GM12878 (cell line): ENCODE results near the gene NUP210. TPM values are rescaled to one million over a fixed set of nuclear protein-coding genes. Genes with fewer than 3 reads are reported as not detected.

Source experiments
- ATAC-seq: fragments of 200-7000 bp; cut with Tn5 transposase; 3 replicates; pipeline ENCODE4 v1.9.1; 2020; ENCODE audit warnings: mild to moderate bottlenecking, moderate library complexity
- BruUV-seq: library from RNA; stranded (reverse); fragments of 400-500 nt; replicated peaks from 2 replicates; lab custom pipeline; 2021; lab: Mats Ljungman, UMichigan
- CTCF ChIA-PET: fragments of 300-600 bp; sonication (Branson Sonifier 250); formaldehyde crosslinking; extraction: SDS; loops from one replicate; lab custom pipeline; 2021; ENCODE audit warnings: inconsistent platforms; lab: Yijun Ruan, JAX
- POLR2A ChIA-PET: fragments of 350-600 bp; formaldehyde crosslinking; extraction: SDS; loops from one replicate; lab custom pipeline; 2021; ENCODE audit warnings: inconsistent platforms; lab: Charles Lee
- RAD21 ChIA-PET: fragments of 300-600 bp; sonication (Branson Sonifier 250); formaldehyde crosslinking; loops from one replicate; lab custom pipeline; 2023; ENCODE audit warnings: antibody characterized with exemption; ENCODE audit not compliant: unreplicated experiment; lab: Charles Lee
- SMC1A ChIA-PET: fragments of 300-600 bp; sonication (Branson Sonifier 250); formaldehyde crosslinking; loops from one replicate; lab custom pipeline; 2023; ENCODE audit not compliant: unreplicated experiment, uncharacterized antibody; lab: Charles Lee
- DNase-seq: peaks from one replicate; pipeline ENCODE4 v3.0.0-alpha.2; 2011; ENCODE audit warnings: low read depth, low spot score
- FAIRE-seq: peaks from 3 replicates; lab custom pipeline; 2011; peaks lifted over from hg19 to GRCh38; lab: Jason Lieb, UNC
- H2AFZ ChIP-seq: 2 replicates; pipeline ENCODE4 v1.6.0; 2011; ENCODE audit warnings: low read depth, low read length, control low read depth; ENCODE audit not compliant: control insufficient read depth
- H3K27ac ChIP-seq: 2 replicates; pipeline ENCODE4 v1.5.1; 2011; ENCODE audit warnings: control low read depth; ENCODE audit not compliant: control insufficient read depth, insufficient read depth
- H3K27me3 ChIP-seq, 2 experiments: replicated peaks in 1 of 2; 2 replicates each; pipeline versions ENCODE4 v1.6.0 to v1.6.1; 2011; ENCODE audit warnings: low read length in 1 of 2; ENCODE audit not compliant: control insufficient read depth in 2 of 2, insufficient read depth in 2 of 2
- H3K36me3 ChIP-seq, 2 experiments: 2 replicates each; pipeline ENCODE4 v1.5.1; 2011; ENCODE audit warnings: low read length in 1 of 2; ENCODE audit not compliant: control insufficient read depth in 2 of 2, insufficient read depth in 2 of 2
- H3K4me1 ChIP-seq: 2 replicates; pipeline ENCODE4 v1.6.1; 2011; ENCODE audit warnings: mild to moderate bottlenecking, low read length, moderate library complexity, mixed read lengths; ENCODE audit not compliant: control insufficient read depth, insufficient read depth
- H3K4me2 ChIP-seq: 2 replicates; pipeline ENCODE4 v1.6.0; 2011; ENCODE audit warnings: control low read depth; ENCODE audit not compliant: control insufficient read depth, insufficient read depth
- H3K4me3 ChIP-seq: fragments of 200-600 bp; sonication (generic); 2 replicates; pipeline ENCODE4 v1.5.1; 2016
- H3K79me2 ChIP-seq: 2 replicates; pipeline ENCODE4 v1.6.0; 2011; ENCODE audit warnings: low read length; ENCODE audit not compliant: control insufficient read depth, insufficient read depth
- H3K9ac ChIP-seq: 2 replicates; pipeline ENCODE4 v1.8.0; 2011; ENCODE audit warnings: low read length, control low read depth, mixed read lengths; ENCODE audit not compliant: control insufficient read depth, insufficient read depth
- H3K9me3 ChIP-seq: replicated peaks from 3 replicates; pipeline ENCODE4 v1.5.1; 2011; ENCODE audit warnings: mild to moderate bottlenecking, low read length; ENCODE audit not compliant: control insufficient read depth, insufficient read depth
- H4K20me1 ChIP-seq: 2 replicates; pipeline ENCODE4 v1.6.0; 2011; ENCODE audit not compliant: control insufficient read depth, insufficient read depth
- BMI1 ChIP-seq: fragments of 450-650 bp; IDR thresholded peaks from 2 replicates; pipeline ENCODE4 v1.6.1; 2016; ENCODE audit warnings: mild to moderate bottlenecking, moderate library complexity, borderline replicate concordance
- BRCA1 ChIP-seq: IDR thresholded peaks from 2 replicates; pipeline ENCODE4 v1.6.1; 2011; ENCODE audit warnings: low read depth, low read length, improper control_type of control experiment
- CEBPB ChIP-seq, 2 experiments: fragments of 150-350 bp in 1 of 2; IDR thresholded peaks; 2 replicates each; pipeline ENCODE4 v1.6.1; 2012 to 2014; ENCODE audit warnings: low read depth in 2 of 2, low read length in 2 of 2, borderline replicate concordance in 1 of 2, inconsistent platforms in 1 of 2
- ESRRA ChIP-seq: IDR thresholded peaks from 2 replicates; pipeline ENCODE4 v1.6.1; 2012; ENCODE audit warnings: mild to moderate bottlenecking, low read length, improper control_type of control experiment
- FOXK2 ChIP-seq: fragments of 450-650 bp; IDR thresholded peaks from 2 replicates; pipeline ENCODE4 v1.6.1; 2017; ENCODE audit warnings: mild to moderate bottlenecking, moderate library complexity
- HCFC1 ChIP-seq: fragments of 150-350 bp; IDR thresholded peaks from 2 replicates; pipeline ENCODE4 v1.6.1; 2014; ENCODE audit warnings: low read length
- MEF2A ChIP-seq: IDR thresholded peaks from 2 replicates; pipeline ENCODE4 v1.6.1; 2011; ENCODE audit warnings: low read depth, mild to moderate bottlenecking, low read length, moderate library complexity; ENCODE audit not compliant: insufficient read depth
- PAX5 ChIP-seq: IDR thresholded peaks from 2 replicates; pipeline ENCODE4 v1.6.1; 2011; ENCODE audit warnings: low read depth, low read length, borderline replicate concordance
- SMARCA5 ChIP-seq: fragments of 450-650 bp; IDR thresholded peaks from 2 replicates; pipeline ENCODE4 v1.6.1; 2017; ENCODE audit warnings: mild to moderate bottlenecking
- WRNIP1 ChIP-seq: IDR thresholded peaks from 2 replicates; pipeline ENCODE4 v1.6.1; 2011; ENCODE audit warnings: low read depth, low read length, improper control_type of control experiment, borderline replicate concordance
- ZNF207 ChIP-seq: fragments of 450-650 bp; IDR thresholded peaks from 2 replicates; pipeline ENCODE4 v1.6.1; 2014; ENCODE audit warnings: antibody characterized with exemption, mild to moderate bottlenecking, borderline replicate concordance
- ZNF217 ChIP-seq: fragments of 450-650 bp; IDR thresholded peaks from 2 replicates; pipeline ENCODE4 v1.6.1; 2017; ENCODE audit warnings: antibody characterized with exemption, mild to moderate bottlenecking
- WGBS: methylation state at CpG from one replicate; pipeline ENCODE4 v1.1.6; 2016; ENCODE audit warnings: low lambda C conversion rate; ENCODE audit not compliant: insufficient replicate concordance, insufficient coverage; ENCODE audit errors: missing lambda C conversion rate; 5-methylcytosine and 5-hydroxymethylcytosine counted together
- in situ Hi-C: fragments of 300-500 bp; cut with MboI; formaldehyde crosslinking; loops from 9 replicates; pipeline ENCODE4 v1.14.3; 2018; ENCODE audit warnings: mixed read lengths
- intact Hi-C: fragments of 100-400 bp; cut with micrococcal nuclease; formaldehyde crosslinking; loops from one replicate; pipeline ENCODE4 v1.14.2; 2022; ENCODE audit not compliant: unreplicated experiment
- polyA plus RNA-seq, 11 experiments: library from polyadenylated mRNA; depleted of rRNA in 4 of 11; unstranded in 6 of 11; stranded (reverse) in 5 of 11; fragments of >200 nt; fragmentation: Nextera tagmentation in 4 of 11; fragmentation: Illumina TruSeq in 1 of 11; extraction: Ambion mirVana in 4 of 11; extraction: Trizol in 1 of 11; gene quantifications; 1 replicate in 1 of 11; 2 replicates in 10 of 11; pipeline versions ENCODE4 v1.2.1 to v1.2.3, GENCODE V29; 2011 to 2016; ENCODE audit warnings: inconsistent platforms in 2 of 11, missing spikeins in 2 of 11, low read depth in 1 of 11
- total RNA-seq, 4 experiments: library from RNA; depleted of rRNA in 3 of 4; stranded (reverse); fragments of >200 nt in 3 of 4; fragmentation: Illumina TruSeq in 1 of 4; extraction: Trizol in 1 of 4; gene quantifications; 2 replicates each; pipeline versions ENCODE4 v1.2.1 to v1.2.3, GENCODE V29; 2013 to 2021
- TF ChIP-seq, protein P1 (sequence below): fragments of 450-650 bp; IDR thresholded peaks from 2 replicates; pipeline ENCODE4 v1.6.1; 2017; ENCODE audit warnings: antibody characterized with exemption, mild to moderate bottlenecking, moderate library complexity
- TF ChIP-seq, protein P2 (sequence below): IDR thresholded peaks from 2 replicates; pipeline ENCODE4 v1.6.1; 2011; ENCODE audit warnings: borderline replicate concordance, low read depth, mild to moderate bottlenecking, moderate library complexity, low read length; ENCODE audit not compliant: insufficient read depth, poor library complexity, severe bottlenecking
- TF ChIP-seq, protein P3 (sequence below): IDR thresholded peaks from 2 replicates; pipeline ENCODE4 v1.6.1; 2011; ENCODE audit warnings: low read depth, mild to moderate bottlenecking, low read length, moderate library complexity, borderline replicate concordance; ENCODE audit errors: extremely low read depth
- TF ChIP-seq, protein P4 (sequence below): fragments of 450-650 bp; formaldehyde crosslinking; IDR thresholded peaks from 2 replicates; pipeline ENCODE4 v1.4.0; 2022; ENCODE audit warnings: mild to moderate bottlenecking, moderate library complexity

NUP210 gene
- total and polyA plus RNA-seq, 10 of the 15 experiments (the other 5 are each of a cell fraction or from before 2014, with no cell fraction given) = 2.9 to 150 (median 76.0) TPM

DNA sequence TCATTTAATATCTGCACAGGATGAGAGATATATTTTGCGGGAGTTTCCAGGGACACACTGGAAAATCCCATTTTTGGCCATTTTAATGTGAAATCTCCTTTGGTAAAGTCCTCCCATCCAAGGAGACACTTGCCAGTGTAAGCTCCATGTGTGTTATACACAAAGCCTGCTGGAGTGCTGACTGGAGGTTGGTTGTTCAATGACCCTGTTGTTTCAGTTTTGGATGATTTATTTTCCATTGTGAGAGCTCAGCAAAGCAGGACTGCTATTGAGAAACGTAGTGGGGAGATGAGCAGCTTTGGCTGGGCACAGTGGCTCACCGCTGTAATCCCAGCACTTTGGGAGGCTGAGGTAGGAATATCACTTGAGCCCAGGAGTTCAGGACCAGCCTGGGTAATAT lies 127.7 kb downstream of the NUP210 start:
- no peak overlapping the region for H3K4me2 ChIP-seq
- no peak for ATAC-seq
- WGBS = 48% methylated on average over 3 of the region's 3 CpGs
- RAD21 ChIA-PET = interaction anchor here (0.7 kb wide), 1 partner anchor 63 kb away, joined by 3 read pairs; no protein-coding TSS in a partner anchor
- no peak overlapping the region for H3K27ac ChIP-seq
- no peaks in the 10 kb centered on the region for H3K27me3 ChIP-seq
- TF ChIP-seq SMARCA5 = no peak
- no peak for TF ChIP-seq ZNF217
- TF ChIP-seq CEBPB (IDR thresholded peaks at IDR 0.05; ENCODE audit: borderline replicate concordance in 1 of 2, low read depth in 2 of 2, low read length in 2 of 2) = no peak
- no peak for TF ChIP-seq WRNIP1
- TF ChIP-seq FOXK2 = no peak
- TF ChIP-seq HCFC1 = no peak
- TF ChIP-seq MEF2A = no peak
- no peak for TF ChIP-seq ZNF207
- TF ChIP-seq BRCA1 = no peak
- TF ChIP-seq, protein P1, sequence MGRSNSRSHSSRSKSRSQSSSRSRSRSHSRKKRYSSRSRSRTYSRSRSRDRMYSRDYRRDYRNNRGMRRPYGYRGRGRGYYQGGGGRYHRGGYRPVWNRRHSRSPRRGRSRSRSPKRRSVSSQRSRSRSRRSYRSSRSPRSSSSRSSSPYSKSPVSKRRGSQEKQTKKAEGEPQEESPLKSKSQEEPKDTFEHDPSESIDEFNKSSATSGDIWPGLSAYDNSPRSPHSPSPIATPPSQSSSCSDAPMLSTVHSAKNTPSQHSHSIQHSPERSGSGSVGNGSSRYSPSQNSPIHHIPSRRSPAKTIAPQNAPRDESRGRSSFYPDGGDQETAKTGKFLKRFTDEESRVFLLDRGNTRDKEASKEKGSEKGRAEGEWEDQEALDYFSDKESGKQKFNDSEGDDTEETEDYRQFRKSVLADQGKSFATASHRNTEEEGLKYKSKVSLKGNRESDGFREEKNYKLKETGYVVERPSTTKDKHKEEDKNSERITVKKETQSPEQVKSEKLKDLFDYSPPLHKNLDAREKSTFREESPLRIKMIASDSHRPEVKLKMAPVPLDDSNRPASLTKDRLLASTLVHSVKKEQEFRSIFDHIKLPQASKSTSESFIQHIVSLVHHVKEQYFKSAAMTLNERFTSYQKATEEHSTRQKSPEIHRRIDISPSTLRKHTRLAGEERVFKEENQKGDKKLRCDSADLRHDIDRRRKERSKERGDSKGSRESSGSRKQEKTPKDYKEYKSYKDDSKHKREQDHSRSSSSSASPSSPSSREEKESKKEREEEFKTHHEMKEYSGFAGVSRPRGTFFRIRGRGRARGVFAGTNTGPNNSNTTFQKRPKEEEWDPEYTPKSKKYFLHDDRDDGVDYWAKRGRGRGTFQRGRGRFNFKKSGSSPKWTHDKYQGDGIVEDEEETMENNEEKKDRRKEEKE = no peak
- no peak for TF ChIP-seq PAX5
- TF ChIP-seq ESRRA = no peak
- TF ChIP-seq, protein P2, sequence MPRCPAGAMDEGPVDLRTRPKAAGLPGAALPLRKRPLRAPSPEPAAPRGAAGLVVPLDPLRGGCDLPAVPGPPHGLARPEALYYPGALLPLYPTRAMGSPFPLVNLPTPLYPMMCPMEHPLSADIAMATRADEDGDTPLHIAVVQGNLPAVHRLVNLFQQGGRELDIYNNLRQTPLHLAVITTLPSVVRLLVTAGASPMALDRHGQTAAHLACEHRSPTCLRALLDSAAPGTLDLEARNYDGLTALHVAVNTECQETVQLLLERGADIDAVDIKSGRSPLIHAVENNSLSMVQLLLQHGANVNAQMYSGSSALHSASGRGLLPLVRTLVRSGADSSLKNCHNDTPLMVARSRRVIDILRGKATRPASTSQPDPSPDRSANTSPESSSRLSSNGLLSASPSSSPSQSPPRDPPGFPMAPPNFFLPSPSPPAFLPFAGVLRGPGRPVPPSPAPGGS = no peak
- TF ChIP-seq, protein P3, sequence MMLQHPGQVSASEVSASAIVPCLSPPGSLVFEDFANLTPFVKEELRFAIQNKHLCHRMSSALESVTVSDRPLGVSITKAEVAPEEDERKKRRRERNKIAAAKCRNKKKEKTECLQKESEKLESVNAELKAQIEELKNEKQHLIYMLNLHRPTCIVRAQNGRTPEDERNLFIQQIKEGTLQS = no peak
- TF ChIP-seq, protein P4, sequence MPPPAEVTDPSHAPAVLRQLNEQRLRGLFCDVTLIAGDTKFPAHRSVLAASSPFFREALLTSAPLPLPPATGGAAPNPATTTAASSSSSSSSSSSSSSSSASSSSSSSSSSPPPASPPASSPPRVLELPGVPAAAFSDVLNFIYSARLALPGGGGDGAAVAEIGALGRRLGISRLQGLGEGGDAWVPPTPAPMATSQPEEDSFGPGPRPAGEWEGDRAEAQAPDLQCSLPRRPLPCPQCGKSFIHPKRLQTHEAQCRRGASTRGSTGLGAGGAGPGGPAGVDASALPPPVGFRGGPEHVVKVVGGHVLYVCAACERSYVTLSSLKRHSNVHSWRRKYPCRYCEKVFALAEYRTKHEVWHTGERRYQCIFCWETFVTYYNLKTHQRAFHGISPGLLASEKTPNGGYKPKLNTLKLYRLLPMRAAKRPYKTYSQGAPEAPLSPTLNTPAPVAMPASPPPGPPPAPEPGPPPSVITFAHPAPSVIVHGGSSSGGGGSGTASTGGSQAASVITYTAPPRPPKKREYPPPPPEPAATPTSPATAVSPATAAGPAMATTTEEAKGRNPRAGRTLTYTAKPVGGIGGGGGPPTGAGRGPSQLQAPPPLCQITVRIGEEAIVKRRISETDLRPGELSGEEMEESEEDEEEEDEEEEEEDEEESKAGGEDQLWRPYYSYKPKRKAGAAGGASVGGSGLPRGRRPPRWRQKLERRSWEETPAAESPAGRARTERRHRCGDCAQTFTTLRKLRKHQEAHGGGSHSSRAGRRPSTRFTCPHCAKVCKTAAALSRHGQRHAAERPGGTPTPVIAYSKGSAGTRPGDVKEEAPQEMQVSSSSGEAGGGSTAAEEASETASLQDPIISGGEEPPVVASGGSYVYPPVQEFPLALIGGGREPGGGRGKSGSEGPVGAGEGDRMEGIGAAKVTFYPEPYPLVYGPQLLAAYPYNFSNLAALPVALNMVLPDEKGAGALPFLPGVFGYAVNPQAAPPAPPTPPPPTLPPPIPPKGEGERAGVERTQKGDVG (CRISPR knock-in tag) = no peak
- no peak for TF ChIP-seq BMI1
- TF ChIP-seq, all 136 proteins: peak for 0
- no peaks in the 10 kb centered on the region for H3K4me1 ChIP-seq
- intact Hi-C loops = no loop called here
- H3K36me3 ChIP-seq = no peaks in the 10 kb centered on the region
- in situ Hi-C loops = no loop called here
- ChIA-PET SMC1A (interaction anchor here (0.9 to 1.2 kb wide), 3 partner anchors 9 to 160 kb away, joined by 3 to 5 read pairs (median 4); no protein-coding TSS in a partner anchor), CTCF (no interaction called here), POLR2A (no interaction called here)
- DNase-seq (no peak), FAIRE-seq (no peak)
- H4K20me1 ChIP-seq = no peaks in the 10 kb centered on the region
- H2AFZ ChIP-seq = no peak overlapping the region
- H3K79me2 ChIP-seq = no peaks in the 10 kb centered on the region
- no peaks in the 10 kb centered on the region; the same call in 2 of the 3 replicates for H3K9me3 ChIP-seq
- no TSS peak for BruUV-seq
- H3K9ac ChIP-seq = no peak overlapping the region
- H3K4me3 ChIP-seq = no peak overlapping the region
